IMR-90 (cell line): ENCODE measurements around the gene FAM177A1. TPM values are rescaled to one million over a fixed set of nuclear protein-coding genes. Genes with fewer than 3 reads are reported as not detected.

Experiments
- ATAC-seq: fragments of 200-7000 bp; cut with Tn5 transposase; 2 replicates; pipeline ENCODE4 v1.9.1; 2020; ENCODE audit warnings: low read depth, mild to moderate bottlenecking, moderate library complexity
- BruUV-seq: library from RNA; stranded (reverse); fragments of 400-500 nt; replicated peaks from 2 replicates; lab custom pipeline; 2021; lab: Mats Ljungman, UMichigan
- CTCF ChIA-PET: fragments of 300-600 bp; formaldehyde crosslinking; extraction: SDS; loops from one replicate; lab custom pipeline; 2021; ENCODE audit warnings: antibody characterized with exemption; lab: Yijun Ruan, JAX
- POLR2A ChIA-PET: fragments of 300-600 bp; sonication (Branson Sonifier 250); formaldehyde crosslinking; loops from one replicate; lab custom pipeline; 2022; ENCODE audit warnings: antibody characterized with exemption; ENCODE audit not compliant: unreplicated experiment; lab: Charles Lee
- DNase-seq: peaks from one replicate; pipeline ENCODE4 v3.0.0; 2013
- H2AFZ ChIP-seq: replicated peaks from 2 replicates; pipeline ENCODE3; 2013; ENCODE audit warnings: low read length, mild to moderate bottlenecking; ENCODE audit not compliant: poor library complexity
- H2AK5ac ChIP-seq: 2 replicates; pipeline ENCODE4 v1.6.1; 2013; ENCODE audit warnings: low read depth, low read length, inconsistent platforms
- H2AK9ac ChIP-seq: replicated peaks from 2 replicates; pipeline ENCODE3; 2013; ENCODE audit warnings: mild to moderate bottlenecking, low read depth, low read length, moderate library complexity; ENCODE audit not compliant: poor library complexity
- H2BK120ac ChIP-seq: 2 replicates; pipeline ENCODE4 v1.6.1; 2013; ENCODE audit warnings: low read depth, low read length, inconsistent platforms
- H2BK15ac ChIP-seq: 3 replicates; pipeline ENCODE4 v1.6.1; 2013; ENCODE audit warnings: low read depth, low read length, inconsistent platforms
- H2BK20ac ChIP-seq: 2 replicates; pipeline ENCODE4 v1.6.1; 2013; ENCODE audit warnings: low read depth, mild to moderate bottlenecking, inconsistent platforms, low read length, moderate library complexity
- H2BK5ac ChIP-seq: 2 replicates; pipeline ENCODE4 v1.6.1; 2013; ENCODE audit warnings: mild to moderate bottlenecking, low read depth, low read length, inconsistent platforms; ENCODE audit not compliant: poor library complexity, severe bottlenecking
- H3K14ac ChIP-seq: replicated peaks from 2 replicates; pipeline ENCODE4 v1.6.1; 2013; ENCODE audit warnings: low read depth, low read length, inconsistent platforms
- H3K18ac ChIP-seq: 2 replicates; pipeline ENCODE4 v1.6.1; 2013; ENCODE audit warnings: low read depth, low read length, control low read depth
- H3K23ac ChIP-seq: 2 replicates; pipeline ENCODE4 v1.6.1; 2013; ENCODE audit warnings: low read depth, low read length, inconsistent platforms
- H3K27ac ChIP-seq: 2 replicates; pipeline ENCODE4 v1.5.1; 2013; ENCODE audit warnings: mild to moderate bottlenecking, control low read depth, low read length; ENCODE audit not compliant: insufficient read depth
- H3K27me3 ChIP-seq: 2 replicates; pipeline ENCODE4 v1.6.1; 2013; ENCODE audit warnings: low read length; ENCODE audit not compliant: control insufficient read depth, insufficient read depth
- H3K36me3 ChIP-seq: 2 replicates; pipeline ENCODE4 v1.6.1; 2013; ENCODE audit warnings: low read length, mixed read lengths; ENCODE audit not compliant: control insufficient read depth, insufficient read depth
- H3K4ac ChIP-seq: 2 replicates; pipeline ENCODE4 v1.6.1; 2013; ENCODE audit warnings: low read depth, low read length, inconsistent platforms
- H3K4me1 ChIP-seq: 2 replicates; pipeline ENCODE4 v1.6.1; 2013; ENCODE audit warnings: low read length, mixed read lengths; ENCODE audit not compliant: control insufficient read depth, insufficient read depth
- H3K4me2 ChIP-seq: 2 replicates; pipeline ENCODE4 v1.6.1; 2013; ENCODE audit warnings: low read depth, mild to moderate bottlenecking, control low read depth, low read length, moderate library complexity
- H3K4me3 ChIP-seq: 2 replicates; pipeline ENCODE4 v1.5.1; 2013; ENCODE audit warnings: low read depth, mild to moderate bottlenecking, control low read depth, low read length, moderate library complexity; ENCODE audit not compliant: insufficient read depth
- H3K56ac ChIP-seq: 2 replicates; pipeline ENCODE4 v1.6.1; 2013; ENCODE audit warnings: low read length, inconsistent platforms; ENCODE audit not compliant: insufficient read depth; ENCODE audit errors: extremely low read depth
- H3K79me1 ChIP-seq, 2 experiments: 2 replicates each; pipeline ENCODE4 v1.6.1; 2013; ENCODE audit warnings: low read length in 2 of 2, inconsistent platforms in 1 of 2, low read depth in 1 of 2
- H3K9ac ChIP-seq: 2 replicates; pipeline ENCODE4 v1.6.1; 2013; ENCODE audit warnings: low read depth, low read length, control low read depth
- H3K9me1 ChIP-seq: 2 replicates; pipeline ENCODE4 v1.6.1; 2013; ENCODE audit warnings: low read length, inconsistent platforms; ENCODE audit not compliant: insufficient read depth
- H3K9me3 ChIP-seq: 2 replicates; pipeline ENCODE4 v1.6.1; 2013; ENCODE audit warnings: low read length; ENCODE audit not compliant: control insufficient read depth, insufficient read depth
- H4K20me1 ChIP-seq: 2 replicates; pipeline ENCODE4 v1.6.1; 2013; ENCODE audit warnings: low read length, inconsistent platforms; ENCODE audit not compliant: insufficient read depth
- H4K5ac ChIP-seq: 2 replicates; pipeline ENCODE4 v1.6.1; 2013; ENCODE audit warnings: mild to moderate bottlenecking, low read depth, low read length, control low read depth
- H4K8ac ChIP-seq, 2 experiments: 2 replicates each; pipeline ENCODE4 v1.6.1; 2013; ENCODE audit warnings: low read depth in 2 of 2, low read length in 2 of 2, control low read depth in 1 of 2, inconsistent platforms in 1 of 2
- H4K91ac ChIP-seq: 2 replicates; pipeline ENCODE4 v1.6.1; 2013; ENCODE audit warnings: low read depth, low read length, inconsistent platforms; ENCODE audit not compliant: insufficient read depth
- FOS ChIP-seq: fragments of 150-350 bp; IDR thresholded peaks from 2 replicates; pipeline ENCODE4 v1.6.1; 2016; ENCODE audit warnings: low read depth, low read length
- MAFK ChIP-seq: IDR thresholded peaks from 2 replicates; pipeline ENCODE4 v1.6.1; 2012; ENCODE audit warnings: low read depth, low read length, improper control_type of control experiment
- MAZ ChIP-seq: IDR thresholded peaks from 2 replicates; pipeline ENCODE4 v1.6.1; 2012; ENCODE audit warnings: low read depth, mild to moderate bottlenecking, low read length, improper control_type of control experiment, moderate library complexity, borderline replicate concordance
- NFE2L2 ChIP-seq: fragments of 150-350 bp; IDR thresholded peaks from 2 replicates; pipeline ENCODE4 v1.6.1; 2016; ENCODE audit warnings: low read depth, mild to moderate bottlenecking, low read length
- POLR2A ChIP-seq: IDR thresholded peaks from 2 replicates; pipeline ENCODE4 v1.6.1; 2012; ENCODE audit warnings: mild to moderate bottlenecking, low read depth, low read length
- RCOR1 ChIP-seq: IDR thresholded peaks from 2 replicates; pipeline ENCODE4 v1.6.1; 2012; ENCODE audit warnings: mild to moderate bottlenecking, low read length, improper control_type of control experiment; ENCODE audit not compliant: insufficient replicate concordance
- RFX5 ChIP-seq: IDR thresholded peaks from 2 replicates; pipeline ENCODE4 v1.8.0; 2012; ENCODE audit warnings: low read depth, mild to moderate bottlenecking, low read length, moderate library complexity
- WGBS, 2 experiments: methylation state at CpG; one replicate each; pipeline versions ENCODE4 v1.1.5 to v1.1.7; 2013; ENCODE audit warnings: missing lambda C conversion rate in 2 of 2; ENCODE audit not compliant: insufficient read length in 1 of 2; ENCODE audit errors: extremely low coverage in 2 of 2; 5-methylcytosine and 5-hydroxymethylcytosine counted together
- dilution Hi-C: fragments of 300-500 bp; cut with HindIII; formaldehyde crosslinking; loops from one replicate; pipeline ENCODE4 v1.14.3; 2018; ENCODE audit warnings: low sequenced_read_pairs; ENCODE audit not compliant: unreplicated experiment
- in situ Hi-C: fragments of 300-500 bp; cut with MboI; formaldehyde crosslinking; loops from 3 replicates; pipeline ENCODE4 v1.14.3; 2019; ENCODE audit warnings: low sequenced_read_pairs, inconsistent platforms, mixed read lengths
- intact Hi-C: fragments of 100-400 bp; cut with micrococcal nuclease; formaldehyde crosslinking; loops from 2 replicates; pipeline ENCODE4 v1.10.0; 2022
- polyA plus RNA-seq, 3 experiments: library from polyadenylated mRNA; depleted of rRNA; stranded (reverse); fragments of >200 nt; gene quantifications; 2 replicates each; pipeline ENCODE4 v1.2.3, GENCODE V29; 2012; ENCODE audit warnings: low replicate concordance in 1 of 3
- total RNA-seq: library from RNA; depleted of rRNA; stranded (reverse); fragments of >200 nt; gene quantifications from 2 replicates; pipeline ENCODE4 v1.2.3, GENCODE V29; 2012

The FAM177A1 gene
- total and polyA plus RNA-seq, 2 of the 4 experiments (the other 2 are of a cell fraction), result 18.5 to 33.4 TPM

DNA sequence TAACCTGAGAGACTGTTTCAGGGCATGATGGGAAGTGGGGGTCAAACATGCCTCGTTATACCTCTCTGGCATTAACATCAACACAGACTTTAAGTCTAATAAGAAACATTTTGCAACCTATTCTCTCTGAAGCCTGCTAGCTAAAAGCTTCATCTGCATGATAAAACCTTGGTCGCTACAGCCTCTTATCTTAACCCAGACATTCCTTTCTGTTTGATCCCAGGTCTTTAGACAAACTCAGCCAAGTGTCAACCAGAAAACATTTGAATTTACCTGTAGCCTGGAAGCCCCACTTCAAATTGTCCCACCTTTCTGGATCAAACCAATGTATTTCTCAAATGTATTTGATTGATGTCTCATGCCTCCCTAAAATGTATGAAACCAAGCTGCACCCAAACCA is 66.6 kb downstream of the FAM177A1 start:
- H3K27me3 ChIP-seq, result no peaks in the 10 kb centered on the region
- H3K4me3 ChIP-seq, result no peak overlapping the region
- no peak overlapping the region for H2BK20ac ChIP-seq
- H2BK5ac ChIP-seq, result no peak overlapping the region
- H4K91ac ChIP-seq, result no peak overlapping the region
- no peak overlapping the region for H3K9ac ChIP-seq
- ChIA-PET POLR2A (no interaction called here), CTCF (no interaction called here)
- no peak overlapping the region for H3K4ac ChIP-seq
- peaks cover 5% of the 10 kb centered on the region for H3K9me3 ChIP-seq
- BruUV-seq, result no TSS peak
- 100% methylated on average over 1 of the region's 2 CpGs; no CpG with 5 or more reads in 1 of the 2 experiments for WGBS, 2 experiments
- DNase-seq (no peak), ATAC-seq (no peak)
- 0 out of 3 replicates have a peak overlapping the region, but pooled peaks have one; percentile 66 for H2BK15ac ChIP-seq
- in situ Hi-C loops (no loop called here), dilution Hi-C loops (no loop called here), intact Hi-C loops (no loop called here)
- H3K14ac ChIP-seq, result no peak overlapping the region
- H4K5ac ChIP-seq, result no peak overlapping the region
- no peak overlapping the region for H3K27ac ChIP-seq
- H3K4me2 ChIP-seq, result no peak overlapping the region
- no peak overlapping the region for H2AK9ac ChIP-seq
- H2AK5ac ChIP-seq, result no peak overlapping the region; the same call in 1 of the 2 replicates
- H3K23ac ChIP-seq, result no peak overlapping the region
- H3K4me1 ChIP-seq, result peaks cover 14% of the 10 kb centered on the region
- H3K36me3 ChIP-seq, result peaks cover 35% of the 10 kb centered on the region
- peaks cover 43 to 50% of the 10 kb centered on the region in 2 experiments for H3K79me1 ChIP-seq
- H2AFZ ChIP-seq, result no peak overlapping the region
- no peak overlapping the region for H2BK120ac ChIP-seq
- TF ChIP-seq MAFK (no peak), FOS (no peak), RFX5 (no peak), POLR2A (no peak), RCOR1 (no peak), MAZ (no peak), NFE2L2 (no peak)
- peaks cover 15% of the 10 kb centered on the region for H3K9me1 ChIP-seq
- no peak overlapping the region; the same call in 1 of the 2 replicates for H3K18ac ChIP-seq
- no peaks in the 10 kb centered on the region; the same call in 1 of the 2 replicates for H4K20me1 ChIP-seq
- H4K8ac ChIP-seq, result peak overlapping the region in 1 of 2 experiments; percentile 80; a peak in 1 of 4 replicates
- H3K56ac ChIP-seq, result no peak overlapping the region
